H9 (cell line): Measurements from ENCODE around the gene SENP2. TPM values are rescaled to one million over a fixed set of nuclear protein-coding genes. Genes with fewer than 3 reads are reported as not detected.
"Not testable (repeated sequence)": the region's sequence is repeated elsewhere in the genome, so short reads cannot be mapped to it uniquely, and the experiment has no call there.

Experiments
- DNase-seq: peaks from one replicate; pipeline ENCODE4 v3.0.0-alpha.2; 2017
- H2AFZ ChIP-seq: one replicate; pipeline ENCODE4 v1.6.1; 2013; ENCODE audit warnings: mild to moderate bottlenecking, low read length, control low read depth, moderate library complexity
- H2AK5ac ChIP-seq: 2 replicates; pipeline ENCODE4 v1.6.1; 2013; ENCODE audit warnings: low read length, control low read depth, mixed read lengths; ENCODE audit not compliant: insufficient read length
- H2BK120ac ChIP-seq: one replicate; pipeline ENCODE4 v1.6.1; 2013; ENCODE audit warnings: low read depth, mild to moderate bottlenecking, low read length, control low read depth, inconsistent platforms; ENCODE audit not compliant: poor library complexity, severe bottlenecking
- H2BK12ac ChIP-seq: 2 replicates; pipeline ENCODE4 v1.6.1; 2013; ENCODE audit warnings: low read length, control low read depth, mixed read lengths, low read depth; ENCODE audit not compliant: insufficient read length
- H2BK15ac ChIP-seq: 2 replicates; pipeline ENCODE4 v1.6.1; 2013; ENCODE audit warnings: low read depth, low read length, control low read depth
- H2BK20ac ChIP-seq: one replicate; pipeline ENCODE4 v1.6.1; 2013; ENCODE audit warnings: low read depth, mild to moderate bottlenecking, low read length, control low read depth, inconsistent platforms; ENCODE audit not compliant: poor library complexity, severe bottlenecking
- H2BK5ac ChIP-seq: 2 replicates; pipeline ENCODE4 v1.6.1; 2013; ENCODE audit warnings: low read length, control low read depth, mixed read lengths; ENCODE audit not compliant: insufficient read length
- H3K14ac ChIP-seq: 2 replicates; pipeline ENCODE4 v1.6.1; 2013; ENCODE audit warnings: low read length, control low read depth; ENCODE audit not compliant: insufficient read depth
- H3K18ac ChIP-seq: 2 replicates; pipeline ENCODE4 v1.6.1; 2013; ENCODE audit warnings: low read depth, mild to moderate bottlenecking, mixed read lengths, low read length, control low read depth; ENCODE audit not compliant: insufficient read length
- H3K23ac ChIP-seq: 2 replicates; pipeline ENCODE4 v1.6.1; 2013; ENCODE audit warnings: low read length, control low read depth, mixed read lengths, low read depth; ENCODE audit not compliant: insufficient read length
- H3K23me2 ChIP-seq: 2 replicates; pipeline ENCODE4 v1.6.1; 2013; ENCODE audit warnings: low read depth, mild to moderate bottlenecking, mixed read lengths, low read length, control low read depth; ENCODE audit not compliant: insufficient read length, poor library complexity, severe bottlenecking
- H3K27ac ChIP-seq: 2 replicates; pipeline ENCODE4 v1.5.1; 2013; ENCODE audit warnings: low read length, control low read depth, mixed read lengths, low read depth; ENCODE audit not compliant: insufficient read length
- H3K27me3 ChIP-seq: 2 replicates; pipeline ENCODE4 v1.6.1; 2013; ENCODE audit warnings: low read length, control low read depth, inconsistent platforms; ENCODE audit not compliant: insufficient read depth
- H3K4ac ChIP-seq: 2 replicates; pipeline ENCODE4 v1.6.1; 2013; ENCODE audit warnings: low read depth, mild to moderate bottlenecking, control low read depth, inconsistent platforms, low read length, moderate library complexity
- H3K4me1 ChIP-seq: 2 replicates; pipeline ENCODE4 v1.6.1; 2013; ENCODE audit warnings: low read length, control low read depth, inconsistent platforms; ENCODE audit not compliant: insufficient read depth
- H3K4me2 ChIP-seq: 2 replicates; pipeline ENCODE4 v1.6.1; 2013; ENCODE audit warnings: low read length, control low read depth, mixed read lengths; ENCODE audit not compliant: insufficient read length, insufficient read depth
- H3K56ac ChIP-seq: 2 replicates; pipeline ENCODE4 v1.6.1; 2013; ENCODE audit warnings: low read depth, mild to moderate bottlenecking, mixed read lengths, low read length, control low read depth; ENCODE audit not compliant: insufficient read length
- H3K79me1 ChIP-seq: 2 replicates; pipeline ENCODE4 v1.6.1; 2013; ENCODE audit warnings: low read depth, mild to moderate bottlenecking, moderate library complexity, low read length, control low read depth, inconsistent platforms; ENCODE audit not compliant: insufficient read depth, poor library complexity, severe bottlenecking
- H3K79me2 ChIP-seq: 2 replicates; pipeline ENCODE4 v1.6.1; 2013; ENCODE audit warnings: low read length, control low read depth, inconsistent platforms; ENCODE audit not compliant: insufficient read depth
- H3K9ac ChIP-seq: 2 replicates; pipeline ENCODE4 v1.6.1; 2013; ENCODE audit warnings: low read length, control low read depth, mixed read lengths; ENCODE audit not compliant: insufficient read length; ENCODE audit errors: extremely low read depth
- H3K9me3 ChIP-seq: one replicate; pipeline ENCODE4 v1.6.1; 2013; ENCODE audit warnings: low read depth, low read length, inconsistent platforms; ENCODE audit not compliant: control insufficient read depth
- H3T11ph ChIP-seq: one replicate; pipeline ENCODE4 v1.6.1; 2013; ENCODE audit warnings: mild to moderate bottlenecking, low read length, control low read depth, inconsistent platforms
- H4K20me1 ChIP-seq: one replicate; pipeline ENCODE4 v1.6.1; 2013; ENCODE audit not compliant: control insufficient read depth, insufficient read length, insufficient read depth
- H4K5ac ChIP-seq: 2 replicates; pipeline ENCODE4 v1.6.1; 2013; ENCODE audit warnings: low read depth, mild to moderate bottlenecking, mixed read lengths, low read length, control low read depth; ENCODE audit not compliant: insufficient read length
- H4K8ac ChIP-seq: replicated peaks from 2 replicates; pipeline ENCODE4 v1.6.1; 2013; ENCODE audit warnings: low read length, control low read depth, mixed read lengths, low read depth; ENCODE audit not compliant: insufficient read length
- H4K91ac ChIP-seq: 2 replicates; pipeline ENCODE4 v1.6.1; 2013; ENCODE audit warnings: low read depth, mild to moderate bottlenecking, moderate library complexity, mixed read lengths, low read length, control low read depth; ENCODE audit not compliant: insufficient read length
- H3K27ac Mint-ChIP-seq, 3 experiments: 2 replicates in 2 of 3; 3 replicates in 1 of 3; pipeline ENCODE4 v1.8.0; 2020 to 2021; ENCODE audit warnings: mixed read lengths in 3 of 3, mild to moderate bottlenecking in 1 of 3, moderate library complexity in 1 of 3
- H3K27me3 Mint-ChIP-seq: 2 replicates; pipeline ENCODE4 v1.8.0; 2021; ENCODE audit warnings: low read depth, mild to moderate bottlenecking, moderate library complexity, mixed read lengths
- H3K36me3 Mint-ChIP-seq, 3 experiments: 2 replicates in 2 of 3; 3 replicates in 1 of 3; pipeline ENCODE4 v1.8.0; 2020 to 2021; ENCODE audit warnings: low read depth in 3 of 3, mixed read lengths in 3 of 3; ENCODE audit not compliant: insufficient read depth in 1 of 3
- H3K4me1 Mint-ChIP-seq, 2 experiments: 2 replicates each; pipeline ENCODE4 v1.8.0; 2020; ENCODE audit warnings: mixed read lengths in 2 of 2
- H3K4me3 Mint-ChIP-seq, 2 experiments: 2 replicates in 1 of 2; 3 replicates in 1 of 2; pipeline ENCODE4 v1.8.0; 2020 to 2021; ENCODE audit warnings: mild to moderate bottlenecking in 2 of 2, mixed read lengths in 2 of 2, moderate library complexity in 1 of 2
- H3K9me3 Mint-ChIP-seq, 2 experiments: 2 replicates in 1 of 2; 3 replicates in 1 of 2; pipeline ENCODE4 v1.8.0; 2020; ENCODE audit warnings: mild to moderate bottlenecking in 2 of 2, mixed read lengths in 2 of 2, moderate library complexity in 1 of 2
- CTCF ChIP-seq: fragments of 200-600 bp; sonication (generic); conservative IDR thresholded peaks from 3 replicates; pipeline ENCODE4 v1.8.0; 2021; ENCODE audit warnings: antibody characterized with exemption, mild to moderate bottlenecking
- WGBS: extraction: QIAGEN DNeasy Blood & Tissue Kit; methylation state at CpG from one replicate; pipeline ENCODE4 v1.1.7; 2013; ENCODE audit warnings: missing lambda C conversion rate, low lambda C conversion rate, mixed read lengths; ENCODE audit not compliant: insufficient read length; ENCODE audit errors: extremely low coverage; 5-methylcytosine and 5-hydroxymethylcytosine counted together
- total RNA-seq: library from RNA; stranded (reverse); gene quantifications from 2 replicates; pipeline ENCODE4 v1.2.1, GENCODE V29; 2021

Gene SENP2
- total RNA-seq, 1 experiment from 2014 or later, result 90.1 TPM

DNA sequence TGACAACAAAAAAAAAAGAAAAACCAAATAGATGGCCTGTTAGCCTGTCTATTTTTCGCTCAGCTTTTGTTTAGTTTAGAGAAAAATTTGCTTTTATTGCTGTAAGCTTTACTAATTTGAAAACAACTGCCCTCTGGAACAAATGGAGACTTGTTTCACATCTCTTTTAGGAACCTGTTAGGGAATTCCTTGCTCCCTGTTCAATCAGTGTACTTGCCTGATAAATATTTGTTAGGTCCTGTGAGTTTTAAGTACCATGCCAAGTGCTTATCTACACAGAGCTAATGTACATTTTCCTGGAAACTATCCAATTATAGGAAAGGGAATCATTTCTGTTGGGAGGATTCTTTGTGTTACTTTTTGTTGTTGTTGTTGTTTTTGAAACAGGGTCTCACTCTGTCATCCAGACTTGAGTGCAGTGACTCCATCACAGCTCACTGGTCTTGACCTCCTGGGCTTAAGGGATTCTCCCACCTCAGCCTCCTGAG is 30.2 kb upstream of the SENP2 start:
- no peak overlapping the region for H4K8ac ChIP-seq
- H2BK15ac ChIP-seq, result no peak overlapping the region
- Mint-ChIP-seq H3K27ac (no peak overlapping the region), H3K4me1 (peaks cover 28 to 29% of the 10 kb centered on the region in 2 experiments), H3K4me3 (no peak overlapping the region), H3K36me3 (no peaks in the 10 kb centered on the region; a peak in 1 of 7 replicates), H3K9me3 (no peaks in the 10 kb centered on the region), H3K27me3 (peaks cover 2% of the 10 kb centered on the region)
- no peaks in the 10 kb centered on the region for H3K9me3 ChIP-seq
- no CpG with 5 or more reads among the region's 1 CpG for WGBS
- no peak overlapping the region for H2AK5ac ChIP-seq
- TF ChIP-seq CTCF, result no peak
- H3K27ac ChIP-seq, result no peak overlapping the region
- H3K14ac ChIP-seq, result no peak overlapping the region
- no peak overlapping the region for H2AFZ ChIP-seq
- no peak overlapping the region for H3K23ac ChIP-seq
- H3K4me1 ChIP-seq, result no peaks in the 10 kb centered on the region
- H3K4ac ChIP-seq, result no peak overlapping the region
- no peak overlapping the region for H3T11ph ChIP-seq
- no peak overlapping the region for H2BK20ac ChIP-seq
- no peaks in the 10 kb centered on the region; the same call in 1 of the 2 replicates for H3K27me3 ChIP-seq
- no peak overlapping the region for H2BK5ac ChIP-seq
- no peak overlapping the region for H2BK120ac ChIP-seq
- no peak overlapping the region for H2BK12ac ChIP-seq
- no peak for DNase-seq
- H3K4me2 ChIP-seq, result no peak overlapping the region
- no peak overlapping the region for H4K91ac ChIP-seq
- H3K18ac ChIP-seq, result no peak overlapping the region
- H3K79me2 ChIP-seq, result no peaks in the 10 kb centered on the region
- no peaks in the 10 kb centered on the region for H4K20me1 ChIP-seq
- H3K9ac ChIP-seq, result no peak overlapping the region
- no peaks in the 10 kb centered on the region for H3K79me1 ChIP-seq
- H3K23me2 ChIP-seq, result no peaks in the 10 kb centered on the region
- H4K5ac ChIP-seq, result no peak overlapping the region
- no peak overlapping the region for H3K56ac ChIP-seq

GRCh38 chr3:185556640-185557039 is 29.5 kb upstream of the SENP2 start:
- not testable (repeated sequence) for H2BK15ac ChIP-seq, H3K27me3 Mint-ChIP-seq, H2AFZ ChIP-seq, H4K91ac ChIP-seq, H3K4ac ChIP-seq, H3K4me3 Mint-ChIP-seq, H3K79me2 ChIP-seq, H4K8ac ChIP-seq, DNase-seq, H2BK12ac ChIP-seq, H3K27me3 ChIP-seq, H3K4me1 ChIP-seq, H2BK5ac ChIP-seq, H2BK20ac ChIP-seq, H2BK120ac ChIP-seq, H3K56ac ChIP-seq, H4K20me1 ChIP-seq, H3K9me3 ChIP-seq, H3T11ph ChIP-seq, H3K36me3 Mint-ChIP-seq, H2AK5ac ChIP-seq, H3K4me2 ChIP-seq, H3K23me2 ChIP-seq, H3K79me1 ChIP-seq, H3K18ac ChIP-seq, H3K9ac ChIP-seq, H3K14ac ChIP-seq, H3K27ac ChIP-seq, H4K5ac ChIP-seq, H3K27ac Mint-ChIP-seq, H3K23ac ChIP-seq, H3K9me3 Mint-ChIP-seq
- peaks cover 35 to 37% of the 10 kb centered on the region in 2 experiments for H3K4me1 Mint-ChIP-seq
- no CpG with 5 or more reads among the region's 6 CpGs for WGBS
